ENCODE measurements around the gene LGALS12.
"Not testable (repeated sequence)": the region's sequence is repeated elsewhere in the genome, so short reads cannot be mapped to it uniquely, and the experiment has no call there.

The LGALS12 gene

GRCh38 chr11:63535734-63536133 is 29.9 kb downstream of the LGALS12 start:
- no peak for DNase-seq

GRCh38 chr11:63536669-63537292 is 30.9 kb downstream of the LGALS12 start, which contains the start of gene PLAAT4:
TSS of gene PLAAT4 (plus strand) at chr11:63536808. CDS start at chr11:63536869, 61 bp downstream.
- DNase-seq = no peak

- no peak for DNase-seq
Measured at GRCh38 chr11:63537293-63538101, 31.6 kb downstream of the LGALS12 start.

GRCh38 chr11:63542506-63542905 is 36.6 kb downstream of the LGALS12 start:
- DNase-seq = not testable (repeated sequence)

- no peak for DNase-seq
Measured at GRCh38 chr11:63543711-63544110, 37.8 kb downstream of the LGALS12 start.

GRCh38 chr11:63547061-63547460 is 41.2 kb downstream of the LGALS12 start:
- DNase-seq = no peak

- no peak for DNase-seq
Measured at GRCh38 chr11:63548178-63548577, 42.3 kb downstream of the LGALS12 start.

GRCh38 chr11:63549411-63549810 is 43.5 kb downstream of the LGALS12 start:
- DNase-seq = no peak

GRCh38 chr11:63550156-63550700 is 44.3 kb downstream of the LGALS12 start:
- not testable (repeated sequence) for DNase-seq

- no peak for DNase-seq
Measured at GRCh38 chr11:63551091-63551888, 45.4 kb downstream of the LGALS12 start.

- no peak for DNase-seq
Measured at GRCh38 chr11:63551889-63552266, 46.0 kb downstream of the LGALS12 start.

GRCh38 chr11:63552921-63553320 is 47.0 kb downstream of the LGALS12 start:
- no peak for DNase-seq

GRCh38 chr11:63553759-63554158 is 47.9 kb downstream of the LGALS12 start:
- DNase-seq = no peak

GRCh38 chr11:63554877-63555223 is 49.0 kb downstream of the LGALS12 start:
- no peak for DNase-seq

GRCh38 chr11:63556404-63557013 is 50.6 kb downstream of the LGALS12 start:
- no peak for DNase-seq

GRCh38 chr11:63557570-63557969 is 51.7 kb downstream of the LGALS12 start:
- DNase-seq = no peak

- DNase-seq = no peak
Measured at GRCh38 chr11:63558459-63559157, 52.7 kb downstream of the LGALS12 start.

- DNase-seq = no peak
Measured at GRCh38 chr11:63560506-63561180, 54.8 kb downstream of the LGALS12 start.

- DNase-seq = no peak
Measured at GRCh38 chr11:63563201-63564055, 57.5 kb downstream of the LGALS12 start, which contains the start of gene PLAAT2. TSS of gene PLAAT2 (minus strand) at chr11:63563379. CDS start at chr11:63563324, 55 bp downstream.

- DNase-seq = no peak
Measured at GRCh38 chr11:63564056-63564774, 58.3 kb downstream of the LGALS12 start.
